Caco-2 (cell line): ENCODE measurements around the gene GPR21. TPM values are rescaled to one million over a fixed set of nuclear protein-coding genes. Genes with fewer than 3 reads are reported as not detected.

Experiments used
- BruUV-seq: library from RNA; stranded (reverse); fragments of 400-500 nt; replicated peaks from 2 replicates; lab custom pipeline; 2021; lab: Mats Ljungman, UMichigan
- CTCF ChIA-PET: fragments of 300-600 bp; sonication (Branson Sonifier 250); formaldehyde crosslinking; loops from one replicate; lab custom pipeline; 2022; ENCODE audit warnings: antibody characterized with exemption; lab: Charles Lee
- POLR2A ChIA-PET: fragments of 300-600 bp; sonication (Branson Sonifier 250); formaldehyde crosslinking; loops from one replicate; lab custom pipeline; 2022; ENCODE audit warnings: antibody characterized with exemption; lab: Charles Lee
- DNase-seq, 2 experiments: peaks; one replicate each; pipeline versions ENCODE4 v3.0.0 to v3.0.0-alpha.2; 2020 to 2022
- H3K27me3 ChIP-seq: replicated peaks from 2 replicates; pipeline ENCODE4 v1.6.0; 2011; ENCODE audit warnings: low read length; ENCODE audit not compliant: control insufficient read depth, insufficient read depth
- H3K36me3 ChIP-seq: 2 replicates; pipeline ENCODE4 v1.5.1; 2011; ENCODE audit warnings: low read length; ENCODE audit not compliant: control insufficient read depth, insufficient read depth
- H3K4me1 ChIP-seq: fragments of 250-450 bp; sonication (Bioruptor Pico); 2 replicates; pipeline ENCODE4 v1.5.1; 2020; ENCODE audit warnings: mild to moderate bottlenecking
- H3K4me3 ChIP-seq: 2 replicates; pipeline ENCODE4 v1.5.1; 2011; ENCODE audit warnings: low read depth, mild to moderate bottlenecking, control low read depth, low read length
- H3K9me3 ChIP-seq: fragments of 250-450 bp; sonication (Bioruptor Pico); 2 replicates; pipeline ENCODE4 v1.5.1; 2020; ENCODE audit warnings: mild to moderate bottlenecking, moderate library complexity
- H3K27ac Mint-ChIP-seq: one replicate; pipeline ENCODE4 v1.8.0; 2022; ENCODE audit warnings: mixed read lengths; ENCODE audit not compliant: unreplicated experiment
- H3K27me3 Mint-ChIP-seq: one replicate; pipeline ENCODE4 v1.8.0; 2022; ENCODE audit warnings: mixed read lengths; ENCODE audit not compliant: insufficient read depth, unreplicated experiment
- H3K36me3 Mint-ChIP-seq: one replicate; pipeline ENCODE4 v1.8.0; 2022; ENCODE audit warnings: mild to moderate bottlenecking, mixed read lengths; ENCODE audit not compliant: insufficient read depth, unreplicated experiment
- H3K4me1 Mint-ChIP-seq: one replicate; pipeline ENCODE4 v1.8.0; 2022; ENCODE audit warnings: low read depth, mixed read lengths; ENCODE audit not compliant: unreplicated experiment
- H3K4me3 Mint-ChIP-seq: one replicate; pipeline ENCODE4 v1.8.0; 2022; ENCODE audit warnings: mild to moderate bottlenecking, moderate library complexity, mixed read lengths; ENCODE audit not compliant: unreplicated experiment
- H3K9me3 Mint-ChIP-seq: one replicate; pipeline ENCODE4 v1.8.0; 2022; ENCODE audit warnings: mixed read lengths; ENCODE audit not compliant: unreplicated experiment
- CTCF ChIP-seq, 2 experiments: fragments of 200-600 bp in 1 of 2; IDR thresholded peaks; 1 replicate in 1 of 2; 2 replicates in 1 of 2; pipeline versions ENCODE4 v1.5.1 to v1.8.0; 2011 to 2022; ENCODE audit warnings: antibody characterized with exemption in 1 of 2, control low read depth in 1 of 2, inconsistent platforms in 1 of 2, low read depth in 1 of 2, low read length in 1 of 2, mild to moderate bottlenecking in 1 of 2, moderate library complexity in 1 of 2; ENCODE audit not compliant: insufficient read depth in 1 of 2, severe bottlenecking in 1 of 2, unreplicated experiment in 1 of 2
- intact Hi-C: fragments of 100-400 bp; cut with micrococcal nuclease; formaldehyde crosslinking; loops from one replicate; pipeline ENCODE4 v1.10.0; 2022; ENCODE audit not compliant: unreplicated experiment
- total RNA-seq: library from RNA; stranded (reverse); gene quantifications from 2 replicates; pipeline ENCODE4 v1.2.3, GENCODE V29; 2022

Gene GPR21
- total RNA-seq, 1 experiment from 2014 or later, result 2.0 TPM

- H3K9me3 ChIP-seq, result no peaks in the 10 kb centered on the region
- no peak overlapping the region for H3K4me3 ChIP-seq
- intact Hi-C loops, result no loop called here
- no TSS peak for BruUV-seq
- no peaks in the 10 kb centered on the region for H3K9me3 Mint-ChIP-seq
- no peak overlapping the region for H3K4me3 Mint-ChIP-seq
- H3K36me3 Mint-ChIP-seq, result peaks cover 23% of the 10 kb centered on the region
- H3K27me3 Mint-ChIP-seq, result no peaks in the 10 kb centered on the region
- CTCF ChIA-PET, result no interaction called here
- H3K27me3 ChIP-seq, result no peaks in the 10 kb centered on the region
- H3K27ac Mint-ChIP-seq, result no peak overlapping the region
- peaks cover 7% of the 10 kb centered on the region for H3K4me1 Mint-ChIP-seq
- TF ChIP-seq CTCF (IDR thresholded peaks at IDR 0.05; ENCODE audit: insufficient read depth in 1 of 2, low read depth in 1 of 2, low read length in 1 of 2, severe bottlenecking in 1 of 2, unreplicated experiment in 1 of 2), result no peak
- peaks cover 11% of the 10 kb centered on the region; the same call in 1 of the 2 replicates for H3K4me1 ChIP-seq
- H3K36me3 ChIP-seq, result no peaks in the 10 kb centered on the region
- POLR2A ChIA-PET, result no interaction called here
- DNase-seq, result no peak
Measured at GRCh38 chr9:123044586-123044985, 11.1 kb downstream of the GPR21 start.

- no peak for DNase-seq
- H3K4me1 Mint-ChIP-seq, result peaks cover 7% of the 10 kb centered on the region
- no peaks in the 10 kb centered on the region for H3K9me3 ChIP-seq
- BruUV-seq, result no TSS peak
- H3K27me3 ChIP-seq, result no peaks in the 10 kb centered on the region
- no peaks in the 10 kb centered on the region for H3K36me3 ChIP-seq
- no peak overlapping the region for H3K4me3 Mint-ChIP-seq
- intact Hi-C loops, result no loop called here
- H3K27ac Mint-ChIP-seq, result no peak overlapping the region
- no peaks in the 10 kb centered on the region for H3K9me3 Mint-ChIP-seq
- ChIA-PET CTCF (no interaction called here), POLR2A (interaction anchor here (1.4 kb wide), 1 partner anchor 106 kb away, joined by 5 read pairs; no protein-coding TSS in a partner anchor)
- no peak for TF ChIP-seq CTCF (IDR thresholded peaks at IDR 0.05; ENCODE audit: insufficient read depth in 1 of 2, low read depth in 1 of 2, low read length in 1 of 2, severe bottlenecking in 1 of 2, unreplicated experiment in 1 of 2)
- H3K27me3 Mint-ChIP-seq, result no peaks in the 10 kb centered on the region
- peaks cover 28% of the 10 kb centered on the region for H3K36me3 Mint-ChIP-seq
- H3K4me1 ChIP-seq, result peaks cover 11% of the 10 kb centered on the region; the same call in 1 of the 2 replicates
- no peak overlapping the region for H3K4me3 ChIP-seq
Measured at GRCh38 chr9:123046406-123047195, 13.1 kb downstream of the GPR21 start.

- Mint-ChIP-seq H3K27ac (no peak overlapping the region), H3K4me3 (no peak overlapping the region), H3K9me3 (no peaks in the 10 kb centered on the region), H3K4me1 (peaks cover 7% of the 10 kb centered on the region), H3K36me3 (peaks cover 17% of the 10 kb centered on the region), H3K27me3 (no peaks in the 10 kb centered on the region)
- Histone ChIP-seq H3K27me3 (no peaks in the 10 kb centered on the region), H3K4me1 (peaks cover 11% of the 10 kb centered on the region; the same call in 1 of the 2 replicates), H3K36me3 (no peaks in the 10 kb centered on the region), H3K9me3 (no peaks in the 10 kb centered on the region), H3K4me3 (no peak overlapping the region)
- no TSS peak for BruUV-seq
- intact Hi-C loops, result no loop called here
- TF ChIP-seq CTCF (IDR thresholded peaks at IDR 0.05; ENCODE audit: insufficient read depth in 1 of 2, low read depth in 1 of 2, low read length in 1 of 2, severe bottlenecking in 1 of 2, unreplicated experiment in 1 of 2), result no peak
- ChIA-PET CTCF (no interaction called here), POLR2A (no interaction called here)
- DNase-seq, result no peak
Measured at GRCh38 chr9:123048748-123049147, 15.3 kb downstream of the GPR21 start.
